Liver (tissue), 3 donors: ENCODE results near the gene CEACAM6.

ENCODE experiments used
- CTCF ChIP-seq: fragments of 150-350 bp; IDR thresholded peaks from 2 replicates; pipeline ENCODE4 v1.5.1; 2017; ENCODE audit warnings: improper control_type of control experiment, low read depth, low read length; ENCODE audit not compliant: missing input control
- FOXA1 ChIP-seq: IDR thresholded peaks from 2 replicates; pipeline ENCODE4 v1.6.1; 2016; ENCODE audit warnings: antibody characterized with exemption
- HNF4G ChIP-seq: IDR thresholded peaks from 2 replicates; pipeline ENCODE4 v1.6.1; 2016; ENCODE audit warnings: antibody characterized with exemption
- JUND ChIP-seq, 2 donors: IDR thresholded peaks; 2 replicates each; pipeline ENCODE4 v1.6.1; 2016; ENCODE audit warnings: antibody characterized with exemption in 2 of 2
- MAX ChIP-seq: IDR thresholded peaks from 2 replicates; pipeline ENCODE4 v1.6.1; 2016; ENCODE audit warnings: antibody characterized with exemption
- RAD21 ChIP-seq, 2 donors: IDR thresholded peaks; 2 replicates each; pipeline ENCODE4 v1.6.1; 2016; ENCODE audit warnings: antibody characterized with exemption in 2 of 2, mild to moderate bottlenecking in 2 of 2
- REST ChIP-seq: IDR thresholded peaks from 2 replicates; pipeline ENCODE4 v1.6.1; 2016; ENCODE audit warnings: antibody characterized with exemption, mild to moderate bottlenecking
- SP1 ChIP-seq: IDR thresholded peaks from 2 replicates; pipeline ENCODE4 v1.6.1; 2018; ENCODE audit warnings: antibody characterized with exemption, mild to moderate bottlenecking
- TAF1 ChIP-seq: conservative IDR thresholded peaks from 2 replicates; pipeline ENCODE4 v1.6.1; 2016; ENCODE audit warnings: antibody characterized with exemption, mild to moderate bottlenecking
- YY1 ChIP-seq: IDR thresholded peaks from 2 replicates; pipeline ENCODE4 v1.6.1; 2016; ENCODE audit warnings: antibody characterized with exemption, mild to moderate bottlenecking
- ZBTB33 ChIP-seq: IDR thresholded peaks from 2 replicates; pipeline ENCODE4 v1.6.1; 2016; ENCODE audit warnings: antibody characterized with exemption
- donor health status: healthy.
- donor health status: healthy.

- no peak for TF ChIP-seq CTCF
- TF ChIP-seq SP1 = no peak
- TF ChIP-seq ZBTB33 = no peak
- no peak for TF ChIP-seq REST
- TF ChIP-seq YY1 = no peak
- TF ChIP-seq HNF4G = no peak
- no peak for TF ChIP-seq FOXA1
- no peak for TF ChIP-seq RAD21 (IDR thresholded peaks at IDR 0.05)
- TF ChIP-seq TAF1 = no peak
- no peak for TF ChIP-seq JUND (IDR thresholded peaks at IDR 0.05)
- no peak for TF ChIP-seq MAX
Observed at GRCh38 chr19:41726493-41726892, 28.8 kb upstream of the CEACAM6 start.
